Forelimb muscle (tissue), 1 donor: ENCODE measurements around the gene WWC1. TPM values are rescaled to one million over a fixed set of nuclear protein-coding genes. Genes with fewer than 3 reads are reported as not detected.

Experiments used
- DNase-seq: peaks from one replicate; pipeline ENCODE4 v3.0.0-alpha.2; 2013; ENCODE audit warnings: low read depth
- polyA plus RNA-seq: library from polyadenylated mRNA; unstranded; fragments of 120-200 nt; gene quantifications from one replicate; pipeline ENCODE4 v1.2.1, GENCODE V29; 2013; ENCODE audit not compliant: insufficient read length

Gene WWC1
- polyA plus RNA-seq, 1 donor = 0.35 TPM

DNA sequence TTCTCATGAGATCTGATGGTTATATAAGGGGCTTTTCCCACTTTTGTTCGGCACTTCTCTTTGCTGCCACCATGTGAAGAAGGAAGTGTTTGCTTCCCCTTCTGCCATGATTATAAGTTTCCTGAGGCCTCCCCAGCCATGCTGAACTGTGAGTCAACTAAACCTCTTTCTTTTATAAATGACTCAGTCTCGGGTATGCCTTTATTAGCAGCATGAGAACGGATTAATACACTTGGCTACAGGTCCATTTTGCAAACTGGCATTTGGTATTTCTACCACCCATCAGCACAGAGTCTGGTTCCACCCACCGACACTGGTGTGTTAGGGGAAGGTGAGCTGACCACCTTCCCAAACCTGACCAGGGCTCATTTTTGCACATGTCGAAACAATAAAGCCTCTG, 146.9 kb downstream of the WWC1 start:
- DNase-seq = no peak

DNA sequence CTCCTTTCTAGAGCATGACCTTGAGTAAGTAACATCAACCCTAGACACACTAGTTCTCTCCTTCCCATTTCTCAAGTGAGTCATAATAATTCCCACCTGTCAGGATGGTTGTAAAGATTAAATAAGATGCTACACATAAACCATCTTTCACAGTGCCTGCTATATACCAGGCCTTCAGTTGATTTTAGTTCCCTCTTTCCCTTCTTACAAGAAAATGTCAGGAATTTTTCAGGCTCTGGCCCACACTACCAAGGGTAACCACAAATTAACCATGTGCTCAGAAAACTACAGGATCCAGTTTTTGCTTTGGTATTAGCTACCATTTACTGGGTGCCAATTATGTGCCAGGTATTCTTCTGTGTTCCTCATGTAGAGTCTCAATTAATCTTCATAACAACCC, 152.1 kb downstream of the WWC1 start:
- DNase-seq = no peak

DNA sequence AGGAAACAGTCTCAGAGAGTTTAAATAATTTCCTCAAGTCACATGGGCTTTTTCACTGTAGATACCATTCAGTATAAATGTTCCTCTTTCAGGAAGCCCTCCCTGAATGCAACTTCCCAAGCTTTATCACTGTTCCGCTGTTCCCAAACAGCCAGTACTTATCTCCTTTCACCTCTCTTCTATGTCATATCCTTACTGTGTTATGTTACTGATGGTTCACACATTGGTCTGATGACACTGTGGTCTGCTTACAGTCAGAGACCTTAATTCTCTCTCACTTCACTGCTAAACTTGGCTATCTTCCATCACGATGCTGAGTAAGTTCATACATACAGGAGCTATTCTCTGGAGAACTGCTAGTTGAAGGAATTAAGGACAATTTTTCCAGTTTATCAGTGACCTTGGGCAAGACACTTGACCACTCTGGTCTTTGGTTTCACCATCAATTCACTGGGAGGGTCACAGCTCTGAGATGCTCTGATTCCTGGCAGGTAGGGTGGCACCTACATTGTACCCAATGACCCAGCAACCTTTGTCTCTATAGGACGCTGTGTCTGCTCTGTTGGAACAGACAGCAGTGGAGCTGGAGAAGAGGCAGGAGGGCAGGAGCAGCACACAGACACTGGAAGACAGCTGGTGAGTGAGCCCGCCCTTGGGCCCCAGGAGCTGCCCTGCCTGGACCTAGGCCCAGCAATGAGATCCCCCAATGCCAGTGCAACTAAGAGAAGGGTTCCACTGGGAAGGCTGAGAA, 152.7 kb downstream of the WWC1 start:
- DNase-seq = no peak

DNA sequence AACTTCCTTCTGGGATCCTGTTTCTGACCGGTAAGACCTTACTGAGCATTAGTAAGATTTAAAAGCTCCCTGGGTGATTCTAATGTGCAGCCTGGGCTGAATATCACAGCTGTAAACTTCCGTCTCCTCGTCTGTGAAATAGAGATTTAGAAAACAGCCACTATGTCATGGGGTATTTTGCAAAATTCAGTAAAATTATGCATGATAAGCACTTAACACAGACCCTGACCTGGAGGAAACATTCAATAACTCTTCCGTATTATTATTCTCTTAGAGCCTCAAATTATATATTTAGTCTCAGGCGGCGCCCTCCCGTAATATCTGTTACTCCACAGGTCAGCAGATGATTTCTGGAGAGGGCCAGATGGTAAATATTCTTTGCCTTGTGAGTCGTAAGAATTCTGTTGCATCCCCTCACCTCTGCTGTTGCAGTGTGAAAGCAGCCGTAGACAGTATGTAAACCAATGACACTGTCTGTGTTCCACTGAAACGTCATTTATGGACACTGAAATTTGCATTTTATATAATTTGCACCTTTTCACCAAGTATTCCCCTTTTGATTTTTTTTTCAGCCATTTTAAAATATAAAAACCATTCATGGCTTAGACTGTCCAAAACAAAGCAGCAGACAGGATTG, 155.7 kb downstream of the WWC1 start:
- DNase-seq = no peak

DNA sequence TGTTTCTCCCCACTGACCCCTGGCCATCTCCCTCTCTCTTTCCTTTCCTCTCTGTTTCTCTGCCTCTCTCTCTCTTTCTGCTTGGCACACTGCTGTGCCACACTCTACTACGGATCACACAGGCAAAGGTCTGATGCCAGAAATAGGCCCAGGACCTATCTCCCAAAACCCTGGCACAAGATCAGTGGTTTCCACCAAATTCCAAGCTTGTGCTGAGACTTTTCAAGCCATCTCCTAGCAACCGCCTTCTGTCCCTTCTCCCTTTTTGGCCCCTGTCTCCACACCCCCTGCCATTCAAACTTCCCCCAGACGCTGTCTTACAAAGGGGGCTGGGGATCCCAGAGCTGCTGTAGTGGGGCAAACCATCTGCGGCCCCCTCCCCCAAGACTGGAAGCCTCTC, 156.4 kb downstream of the WWC1 start:
- no peak for DNase-seq

DNA sequence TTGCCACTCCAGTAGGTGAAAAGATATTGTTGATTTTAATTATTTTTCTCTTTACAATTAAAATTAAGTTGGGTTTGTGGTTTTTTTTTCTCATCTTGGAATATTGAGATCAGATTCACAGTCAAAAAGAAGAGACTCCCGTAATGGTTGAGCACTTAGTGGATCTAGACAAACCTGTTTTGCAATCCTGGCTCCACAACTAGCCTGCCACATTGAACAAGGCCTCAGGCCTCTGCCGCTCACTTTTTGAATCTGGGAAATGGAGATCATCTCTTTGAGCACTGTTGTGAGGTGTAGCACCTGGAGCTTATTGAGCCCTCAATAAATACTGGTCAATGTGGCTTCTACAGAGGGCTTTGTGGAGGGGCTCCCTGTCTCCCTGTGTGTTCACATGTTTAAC, 157.7 kb downstream of the WWC1 start:
- DNase-seq = no peak

DNA sequence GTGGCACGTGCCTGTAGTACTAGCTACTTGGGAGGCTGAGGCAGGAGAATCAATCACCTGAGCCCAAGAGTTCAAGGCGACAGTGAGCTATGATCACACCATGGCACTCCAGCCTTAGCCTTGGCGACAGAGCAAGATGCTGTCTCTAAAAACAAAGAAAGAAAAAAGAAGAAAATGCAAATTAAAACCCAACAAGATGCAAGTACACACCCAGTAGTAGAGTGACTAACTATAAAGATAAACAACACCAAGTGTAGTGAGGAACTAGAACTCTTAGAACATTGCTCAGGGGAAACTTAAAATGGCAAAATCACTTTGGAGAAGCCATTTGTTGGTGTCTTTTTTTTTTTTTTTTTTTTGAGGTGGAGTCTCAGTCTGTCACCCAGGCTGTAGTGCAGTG, 160.1 kb downstream of the WWC1 start:
- DNase-seq = no peak

DNA sequence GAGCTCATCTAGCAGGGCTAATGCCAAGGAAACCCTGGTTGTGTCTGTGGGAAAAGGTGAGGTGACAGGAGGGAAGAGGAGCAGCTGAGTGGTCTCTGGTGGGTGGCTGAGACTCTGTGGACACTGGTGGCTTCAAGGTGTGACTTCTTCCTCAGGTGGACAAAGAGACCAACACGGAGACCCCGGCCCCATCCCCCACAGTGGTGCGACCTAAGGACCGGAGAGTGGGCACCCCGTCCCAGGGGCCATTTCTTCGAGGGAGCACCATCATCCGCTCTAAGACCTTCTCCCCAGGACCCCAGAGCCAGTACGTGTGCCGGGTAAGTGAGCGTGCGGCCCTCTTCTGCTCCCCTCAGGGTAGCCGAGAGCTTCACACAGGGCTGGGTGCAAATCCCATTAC, 163.8 kb downstream of the WWC1 start:
- no peak for DNase-seq

DNA sequence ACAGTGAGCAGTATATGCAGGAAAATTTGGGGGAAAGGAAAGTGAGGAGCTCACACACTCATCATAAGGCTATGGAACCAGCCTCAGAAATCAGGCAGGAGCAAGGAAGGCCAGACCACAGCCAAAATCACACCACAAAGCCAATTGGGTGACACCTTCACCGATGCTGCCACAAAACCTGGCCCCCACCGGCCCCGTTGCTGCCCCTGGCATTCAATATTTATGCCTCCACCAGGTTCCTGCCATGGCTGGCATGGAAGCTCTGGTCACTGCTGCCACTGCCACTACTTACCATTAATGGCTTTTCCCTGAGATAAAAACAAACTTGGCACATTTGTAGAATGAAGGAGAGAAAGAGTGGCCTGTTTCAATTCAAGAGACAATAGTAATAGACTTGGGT, 166.1 kb downstream of the WWC1 start:
- DNase-seq = no peak

DNA sequence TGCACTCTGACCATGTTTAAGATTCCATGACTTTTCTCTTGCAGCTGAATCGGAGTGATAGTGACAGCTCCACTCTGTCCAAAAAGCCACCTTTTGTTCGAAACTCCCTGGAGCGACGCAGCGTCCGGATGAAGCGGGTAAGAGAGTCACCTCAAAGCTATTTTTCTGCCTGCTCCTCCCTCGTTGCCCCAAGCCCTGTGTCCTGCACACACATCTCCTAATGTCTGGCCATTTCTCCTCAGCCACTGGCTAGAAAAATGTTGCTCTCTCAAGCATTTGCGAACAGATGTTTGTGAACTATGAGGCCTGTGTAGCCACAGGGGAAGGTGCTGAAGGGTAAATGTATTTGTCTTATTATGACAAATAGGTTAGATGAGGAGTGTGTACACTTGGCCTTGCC, 169.2 kb downstream of the WWC1 start:
- no peak for DNase-seq

DNA sequence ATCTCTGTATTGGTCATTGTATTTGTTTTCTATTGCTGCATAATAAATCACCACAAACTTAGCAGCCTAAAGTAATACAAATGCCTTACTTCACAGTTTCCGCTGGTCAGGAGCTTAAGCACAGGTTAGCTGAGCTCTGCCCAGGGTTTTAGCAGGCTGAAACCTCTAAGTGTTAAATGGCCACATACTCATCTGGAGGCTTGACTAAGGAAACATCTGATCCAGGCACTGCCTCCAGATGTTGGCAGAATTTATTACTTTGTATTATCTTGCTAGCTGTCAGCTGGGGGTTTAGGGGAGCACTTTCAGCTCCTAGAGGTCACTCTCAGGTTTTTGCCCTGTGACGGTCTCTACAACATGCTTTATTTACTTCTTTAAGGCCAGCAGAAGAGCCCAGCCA, 171.6 kb downstream of the WWC1 start:
- DNase-seq = no peak

DNA sequence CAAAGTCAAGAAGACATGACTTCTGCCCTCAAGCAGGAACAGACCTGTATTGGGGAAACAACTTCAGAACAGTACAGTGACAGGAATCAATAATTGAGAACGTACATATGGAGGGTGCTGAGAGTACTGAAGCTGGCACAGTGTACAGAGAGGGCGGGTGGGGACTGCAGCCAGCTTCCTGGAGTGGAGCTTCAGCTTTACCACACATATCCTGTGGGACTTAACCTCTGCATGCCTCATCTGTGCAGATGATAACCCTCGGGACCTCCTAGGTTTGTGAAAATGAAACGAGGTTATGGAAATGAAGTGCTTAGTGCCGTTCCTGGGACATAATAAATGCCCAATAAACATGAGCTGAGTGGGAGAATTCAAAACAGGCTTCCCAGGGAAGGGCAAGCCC, 172.8 kb downstream of the WWC1 start:
- DNase-seq = no peak

DNA sequence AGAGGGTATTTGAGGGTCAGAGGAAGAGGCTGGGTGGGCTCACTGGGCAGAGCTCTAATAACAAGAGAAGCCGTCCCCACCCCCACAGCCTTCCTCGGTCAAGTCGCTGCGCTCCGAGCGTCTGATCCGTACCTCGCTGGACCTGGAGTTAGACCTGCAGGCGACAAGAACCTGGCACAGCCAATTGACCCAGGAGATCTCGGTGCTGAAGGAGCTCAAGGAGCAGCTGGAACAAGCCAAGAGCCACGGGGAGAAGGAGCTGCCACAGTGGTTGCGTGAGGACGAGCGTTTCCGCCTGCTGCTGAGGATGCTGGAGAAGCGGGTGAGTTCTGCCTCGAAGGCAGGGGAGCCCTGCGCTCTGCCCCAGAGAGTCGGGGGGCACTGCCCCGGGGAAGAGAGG, 173.2 kb downstream of the WWC1 start:
- no peak for DNase-seq

DNA sequence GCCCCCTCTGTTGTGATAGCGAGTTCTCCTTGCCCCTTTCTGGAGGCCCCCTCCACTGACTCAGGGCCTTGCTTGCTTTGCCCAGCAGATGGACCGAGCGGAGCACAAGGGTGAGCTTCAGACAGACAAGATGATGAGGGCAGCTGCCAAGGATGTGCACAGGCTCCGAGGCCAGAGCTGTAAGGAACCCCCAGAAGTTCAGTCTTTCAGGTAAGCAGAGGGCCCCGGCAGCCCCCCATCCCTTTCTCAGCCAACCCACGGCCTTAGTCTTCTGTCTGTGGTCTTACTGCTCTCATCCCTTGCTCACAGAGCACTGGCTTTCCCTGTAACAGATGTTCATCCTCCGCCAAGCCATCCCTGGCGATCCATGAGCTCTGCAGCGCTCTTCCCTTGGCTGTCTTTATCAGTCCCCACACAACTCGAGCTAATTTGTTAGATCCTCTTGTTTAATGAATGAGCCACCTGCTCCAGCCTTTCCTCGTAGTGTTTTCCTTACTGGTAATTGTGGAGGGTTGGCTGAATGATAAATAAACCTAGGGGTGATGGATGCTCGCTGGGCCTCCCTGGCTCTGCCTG, 176.4 kb downstream of the WWC1 start:
- no peak for DNase-seq

DNA sequence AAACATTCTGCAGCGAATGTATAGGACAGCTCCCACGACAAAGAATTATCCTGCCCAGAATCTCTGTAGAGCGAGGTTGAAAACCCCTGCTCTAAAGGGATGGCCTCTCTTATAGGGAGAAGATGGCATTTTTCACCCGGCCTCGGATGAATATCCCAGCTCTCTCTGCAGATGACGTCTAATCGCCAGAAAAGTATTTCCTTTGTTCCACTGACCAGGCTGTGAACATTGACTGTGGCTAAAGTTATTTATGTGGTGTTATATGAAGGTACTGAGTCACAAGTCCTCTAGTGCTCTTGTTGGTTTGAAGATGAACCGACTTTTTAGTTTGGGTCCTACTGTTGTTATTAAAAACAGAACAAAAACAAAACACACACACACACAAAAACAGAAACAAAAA, 177.4 kb downstream of the WWC1 start:
- no peak for DNase-seq

DNA sequence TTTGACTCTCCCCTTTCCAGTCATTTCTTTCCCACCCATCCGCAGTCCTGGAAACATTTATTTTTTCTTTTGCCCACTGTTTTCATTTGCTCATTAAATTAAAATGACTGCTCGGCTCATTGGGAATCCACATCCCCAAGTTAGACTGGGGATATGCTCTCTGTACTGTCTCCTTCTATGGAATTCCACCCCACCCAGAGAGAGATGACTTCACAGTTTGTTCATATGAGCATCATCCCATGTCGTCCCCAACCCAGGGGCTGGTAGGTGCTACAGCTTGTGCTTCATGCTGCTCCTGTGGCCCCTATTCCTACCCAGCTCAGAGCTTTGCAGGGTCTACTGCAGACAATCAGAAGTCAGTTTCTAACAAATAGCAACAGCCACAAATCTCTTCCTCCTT, 178.4 kb downstream of the WWC1 start:
- no peak for DNase-seq

DNA sequence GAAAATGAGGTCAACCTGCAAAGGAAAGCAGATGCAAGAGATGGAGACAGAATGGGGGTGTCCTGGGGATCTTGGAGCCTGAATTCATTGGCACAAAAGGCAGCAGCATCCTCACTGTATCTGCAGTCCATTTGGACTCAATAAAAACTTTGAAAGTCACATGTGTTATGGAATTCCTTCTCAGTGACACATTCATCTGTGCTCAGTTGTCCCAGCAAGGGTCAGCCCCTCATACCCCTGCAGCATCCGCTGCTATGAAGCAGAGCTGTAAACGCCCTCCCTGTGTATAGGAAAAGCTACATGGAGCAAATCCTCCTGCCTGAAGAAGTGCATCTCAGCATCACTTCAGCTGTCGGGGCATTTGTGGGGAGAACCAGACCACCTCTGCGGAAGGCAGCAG, 180.3 kb downstream of the WWC1 start:
- DNase-seq = no peak

DNA sequence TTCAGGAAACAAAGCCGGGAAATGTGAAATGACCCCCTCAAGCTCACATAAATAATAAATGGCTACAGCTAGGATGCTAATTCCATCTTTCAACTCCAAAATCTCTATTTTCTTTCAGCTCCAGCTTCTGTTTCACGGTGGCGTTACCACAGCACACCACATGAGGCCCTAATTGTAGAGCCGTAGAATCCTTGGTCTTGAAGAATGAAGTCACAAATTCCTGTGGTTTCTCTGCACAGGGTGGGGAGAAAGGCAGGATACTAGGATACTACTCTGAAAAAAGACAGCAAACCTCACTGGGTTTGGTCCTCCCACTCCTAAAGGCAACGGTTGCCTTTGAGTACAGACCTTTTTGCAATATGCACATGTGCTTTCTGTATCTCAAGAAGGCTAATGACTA, 180.9 kb downstream of the WWC1 start:
- no peak for DNase-seq

DNA sequence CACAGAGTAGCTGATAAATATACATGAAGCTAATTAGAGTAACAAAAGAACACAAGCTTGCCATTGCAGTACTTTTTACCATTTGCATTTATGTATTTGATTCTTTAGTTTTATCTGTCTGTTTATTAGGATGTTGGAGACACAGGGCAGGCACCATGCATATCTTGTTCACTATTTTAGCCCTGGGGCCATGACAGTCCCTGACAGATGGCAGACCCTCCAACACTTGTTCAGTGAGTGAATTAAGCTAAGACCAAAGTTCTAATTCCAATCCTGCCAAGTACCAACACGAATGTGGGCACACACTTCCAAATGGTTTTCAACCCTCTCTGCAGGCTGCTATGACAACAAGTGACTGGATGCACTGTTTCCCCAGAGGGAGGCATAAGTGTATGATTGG, 182.9 kb downstream of the WWC1 start:
- no peak for DNase-seq

DNA sequence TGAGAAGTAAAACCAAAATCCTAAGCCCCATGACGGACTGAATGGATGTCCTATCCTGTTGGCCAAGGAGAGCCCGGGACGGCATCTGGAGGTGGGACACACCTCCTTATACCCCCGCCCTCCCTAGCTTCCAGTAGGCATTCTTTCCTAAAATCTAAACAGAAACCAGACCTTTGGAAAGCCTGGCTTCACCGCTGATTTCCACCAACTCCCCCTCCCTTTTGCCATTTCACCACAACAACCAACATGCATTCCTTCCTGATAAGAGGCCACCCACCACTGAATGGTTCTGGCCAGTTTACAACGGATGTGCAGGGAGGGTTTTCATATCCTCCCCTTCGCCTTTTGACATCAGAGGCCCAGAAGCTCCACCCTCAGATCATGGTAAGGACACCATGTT, 185.6 kb downstream of the WWC1 start:
- no peak for DNase-seq

DNA sequence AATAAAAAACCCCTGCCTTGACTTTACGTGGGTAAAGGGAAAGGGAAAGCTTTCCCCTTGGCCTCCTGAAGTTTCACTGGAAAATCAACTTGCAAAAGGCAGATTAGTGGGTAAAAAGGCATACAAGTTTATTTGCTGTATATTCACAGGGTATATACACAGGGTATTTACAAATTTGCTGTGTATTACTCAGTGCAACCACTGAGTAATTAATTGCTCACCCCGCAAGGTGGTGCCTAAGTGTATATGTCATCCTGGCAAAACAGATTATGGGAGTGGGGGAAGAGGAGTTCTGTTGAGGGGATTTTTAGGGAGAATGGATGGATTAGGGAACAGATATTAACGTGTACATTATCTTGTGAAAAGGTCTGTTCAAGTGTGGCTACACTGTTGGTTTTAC, 187.7 kb downstream of the WWC1 start:
- no peak for DNase-seq

DNA sequence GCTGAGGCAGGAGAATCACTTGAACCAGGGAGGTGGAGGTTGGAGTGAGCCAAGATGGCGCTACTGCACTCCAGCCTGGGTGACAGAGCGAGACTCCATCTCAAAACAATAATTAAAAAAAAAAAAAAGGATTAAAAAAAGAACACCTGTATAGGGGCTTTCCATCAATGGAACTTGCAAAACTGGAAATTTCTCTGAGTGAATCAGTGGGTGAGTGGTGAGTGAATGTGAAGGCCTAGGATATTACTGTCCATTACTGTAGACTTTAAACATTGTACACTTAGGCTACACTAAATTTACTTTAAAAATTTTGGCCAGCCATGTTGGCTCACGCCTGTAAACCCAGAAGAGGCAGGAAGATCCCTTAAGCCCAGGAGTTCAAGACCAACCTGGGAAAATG, 189.2 kb downstream of the WWC1 start:
- DNase-seq = no peak

DNA sequence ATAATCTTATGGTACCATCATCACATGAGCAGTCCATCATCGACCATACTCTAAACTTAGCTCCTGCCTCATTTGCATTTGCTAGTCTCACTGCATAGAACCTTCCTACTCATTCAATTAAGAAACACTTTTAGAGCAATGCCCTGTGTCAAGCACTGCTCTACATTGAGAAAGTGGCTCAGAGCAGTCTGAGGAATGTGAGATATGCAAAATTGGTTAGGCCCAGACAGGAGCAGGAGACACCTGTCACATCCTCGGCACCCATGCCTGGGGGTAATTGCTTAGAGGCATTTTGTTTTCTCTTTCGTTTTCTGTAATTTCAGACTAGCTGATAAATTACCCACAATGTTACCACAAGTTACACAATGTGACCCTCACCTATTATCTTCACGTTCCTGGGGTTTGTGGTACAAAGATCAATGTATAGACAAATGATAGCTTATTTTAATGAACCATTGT, 189.9 kb downstream of the WWC1 start:
- no peak for DNase-seq
